Measurements from ENCODE around the gene ATP8B2. TPM values are rescaled to one million over a fixed set of nuclear protein-coding genes. Genes with fewer than 3 reads are reported as not detected.
"Not testable (repeated sequence)": the region's sequence is repeated elsewhere in the genome, so short reads cannot be mapped to it uniquely, and the experiment has no call there.

The ATP8B2 gene
- total RNA-seq, 6 donors from 2014 or later: 20.2 to 45.1 (median 37.4) TPM

DNA sequence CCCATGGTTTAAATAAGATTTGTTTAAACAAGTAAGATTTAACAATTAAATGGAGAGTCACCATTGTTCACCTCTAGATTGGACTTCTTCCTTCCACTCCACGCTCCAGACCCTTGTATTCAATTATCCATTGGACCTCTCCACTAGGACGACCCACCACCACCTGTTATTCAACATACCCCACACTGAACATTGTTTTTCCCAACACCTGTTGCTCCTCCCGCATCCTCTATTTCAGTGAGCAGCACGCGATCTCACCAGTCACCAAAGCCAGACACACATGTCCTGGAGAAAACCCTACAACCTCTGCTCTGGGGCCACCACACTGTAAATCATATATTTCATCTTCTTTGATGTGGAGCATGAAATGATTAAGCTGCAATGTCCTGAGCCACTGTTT lies 28.6 kb downstream of the ATP8B2 start:
- no peak for TF ChIP-seq POLR2AphosphoS5 (IDR thresholded peaks at IDR 0.05)
- no peak for TF ChIP-seq POLR2A (IDR thresholded peaks at IDR 0.05)
- TF ChIP-seq EP300 (IDR thresholded peaks at IDR 0.05): no peak
- TF ChIP-seq, protein P1, sequence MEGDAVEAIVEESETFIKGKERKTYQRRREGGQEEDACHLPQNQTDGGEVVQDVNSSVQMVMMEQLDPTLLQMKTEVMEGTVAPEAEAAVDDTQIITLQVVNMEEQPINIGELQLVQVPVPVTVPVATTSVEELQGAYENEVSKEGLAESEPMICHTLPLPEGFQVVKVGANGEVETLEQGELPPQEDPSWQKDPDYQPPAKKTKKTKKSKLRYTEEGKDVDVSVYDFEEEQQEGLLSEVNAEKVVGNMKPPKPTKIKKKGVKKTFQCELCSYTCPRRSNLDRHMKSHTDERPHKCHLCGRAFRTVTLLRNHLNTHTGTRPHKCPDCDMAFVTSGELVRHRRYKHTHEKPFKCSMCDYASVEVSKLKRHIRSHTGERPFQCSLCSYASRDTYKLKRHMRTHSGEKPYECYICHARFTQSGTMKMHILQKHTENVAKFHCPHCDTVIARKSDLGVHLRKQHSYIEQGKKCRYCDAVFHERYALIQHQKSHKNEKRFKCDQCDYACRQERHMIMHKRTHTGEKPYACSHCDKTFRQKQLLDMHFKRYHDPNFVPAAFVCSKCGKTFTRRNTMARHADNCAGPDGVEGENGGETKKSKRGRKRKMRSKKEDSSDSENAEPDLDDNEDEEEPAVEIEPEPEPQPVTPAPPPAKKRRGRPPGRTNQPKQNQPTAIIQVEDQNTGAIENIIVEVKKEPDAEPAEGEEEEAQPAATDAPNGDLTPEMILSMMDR (IDR thresholded peaks at IDR 0.05): no peak
- WGBS, 2 donors: 95 to 98% methylated on average over 5 of the region's 5 CpGs
- no peak for ATAC-seq (ENCODE audit: low FRiP score in 2 of 2)
- no peaks in the 10 kb centered on the region for H3K9me3 ChIP-seq
- DNase-seq: no peak
- H3K27me3 ChIP-seq: no peaks in the 10 kb centered on the region
- peaks cover 0 to 8% (median 2%) of the 10 kb centered on the region in 4 donors for H3K36me3 ChIP-seq
- no peak overlapping the region for H3K4me3 ChIP-seq
- H3K4me1 ChIP-seq: peaks cover 25 to 31% (median 29%) of the 10 kb centered on the region in 4 donors
- H3K27ac ChIP-seq: peak overlapping the region in 2 of 4 donors; percentile 67 to 84

DNA sequence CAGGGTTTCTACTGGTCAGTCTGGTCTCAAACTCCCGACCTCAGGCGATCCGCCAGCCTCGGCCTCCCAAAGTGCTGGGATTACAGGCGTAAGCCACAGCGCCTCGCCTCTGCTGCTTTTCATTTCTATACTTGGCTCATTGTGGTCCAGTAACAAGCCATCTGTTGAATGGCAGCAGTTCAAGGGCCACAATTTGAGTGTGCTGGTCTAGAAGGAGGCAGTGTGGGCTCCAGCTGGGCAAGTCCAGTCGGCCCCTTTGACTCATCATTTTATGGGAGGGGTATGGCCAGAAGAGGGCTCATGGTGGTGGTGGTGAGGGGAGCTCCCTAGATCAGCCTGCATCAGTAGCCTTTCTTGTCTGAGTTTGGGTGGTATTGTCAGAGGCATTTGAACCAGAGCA lies 33.2 kb downstream of the ATP8B2 start:
- no peak for ATAC-seq (ENCODE audit: low FRiP score in 2 of 2)
- H3K4me3 ChIP-seq: no peak overlapping the region
- no peaks in the 10 kb centered on the region for H3K9me3 ChIP-seq
- 96 to 99% methylated on average over 8 of the region's 8 CpGs for WGBS, 2 donors
- no peaks in the 10 kb centered on the region for H3K27me3 ChIP-seq
- no peak for DNase-seq
- H3K27ac ChIP-seq: no peak overlapping the region
- peaks cover 6 to 11% (median 9%) of the 10 kb centered on the region in 4 donors for H3K4me1 ChIP-seq
- H3K36me3 ChIP-seq: no peaks in the 10 kb centered on the region
- TF ChIP-seq EP300 (IDR thresholded peaks at IDR 0.05) (no peak), POLR2A (IDR thresholded peaks at IDR 0.05) (no peak), POLR2AphosphoS5 (IDR thresholded peaks at IDR 0.05) (no peak)
- TF ChIP-seq, protein P1 (IDR thresholded peaks at IDR 0.05): no peak

DNA sequence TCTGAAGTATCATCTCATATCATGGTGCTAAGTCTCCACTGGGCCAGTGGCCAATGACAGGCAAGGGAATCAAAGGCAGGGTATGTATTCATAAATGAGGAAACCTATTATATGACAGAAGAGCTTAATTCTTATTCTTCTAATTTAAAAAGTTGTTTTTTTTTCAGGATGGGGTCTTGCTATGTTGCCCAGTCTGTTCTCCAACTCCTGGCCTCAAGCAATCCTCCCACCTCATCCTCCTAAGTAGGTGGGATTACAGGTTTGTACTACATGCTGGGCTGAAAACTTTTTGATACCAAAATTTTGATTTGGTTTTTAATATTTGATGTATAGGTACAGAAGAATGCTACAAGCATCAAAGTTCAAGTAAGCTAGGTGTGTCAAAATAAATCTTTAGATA lies 35.0 kb downstream of the ATP8B2 start:
- no peaks in the 10 kb centered on the region for H3K27me3 ChIP-seq
- H3K4me1 ChIP-seq: no peaks in the 10 kb centered on the region
- TF ChIP-seq POLR2AphosphoS5 (IDR thresholded peaks at IDR 0.05): no peak
- TF ChIP-seq, protein P1 (IDR thresholded peaks at IDR 0.05): no peak
- no peak for TF ChIP-seq EP300 (IDR thresholded peaks at IDR 0.05)
- no peak for TF ChIP-seq POLR2A (IDR thresholded peaks at IDR 0.05)
- DNase-seq (no peak), ATAC-seq (ENCODE audit: low FRiP score in 2 of 2) (no peak)
- no peak overlapping the region for H3K27ac ChIP-seq
- H3K4me3 ChIP-seq: no peak overlapping the region
- no peaks in the 10 kb centered on the region for H3K36me3 ChIP-seq
- no peaks in the 10 kb centered on the region for H3K9me3 ChIP-seq

DNA sequence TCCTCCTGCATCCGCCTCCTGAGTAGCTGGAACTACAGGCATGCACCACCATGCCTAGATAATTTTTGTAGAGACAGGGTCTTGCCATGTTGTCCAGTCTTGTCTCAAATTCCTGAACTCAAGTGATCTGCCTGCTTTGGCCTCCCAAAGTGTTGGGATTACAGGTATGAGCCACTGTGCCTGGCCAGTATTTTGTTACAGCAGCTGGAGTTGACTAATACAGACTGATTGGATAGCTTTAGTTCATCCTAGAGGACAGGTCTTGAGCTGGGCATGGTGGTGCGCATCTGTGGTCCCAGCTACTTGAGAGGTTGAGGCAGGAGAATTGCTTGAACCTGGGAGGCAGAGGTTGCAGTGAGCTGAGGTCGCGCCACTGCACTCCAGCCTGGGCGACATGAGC lies 35.6 kb downstream of the ATP8B2 start:
- WGBS, 2 donors: 92 to 95% methylated on average over 5 of the region's 5 CpGs
- ATAC-seq (ENCODE audit: low FRiP score in 2 of 2); H3K36me3 ChIP-seq; H3K4me3 ChIP-seq; H3K4me1 ChIP-seq; H3K9me3 ChIP-seq; H3K27ac ChIP-seq; DNase-seq; H3K27me3 ChIP-seq: not testable (repeated sequence)

DNA sequence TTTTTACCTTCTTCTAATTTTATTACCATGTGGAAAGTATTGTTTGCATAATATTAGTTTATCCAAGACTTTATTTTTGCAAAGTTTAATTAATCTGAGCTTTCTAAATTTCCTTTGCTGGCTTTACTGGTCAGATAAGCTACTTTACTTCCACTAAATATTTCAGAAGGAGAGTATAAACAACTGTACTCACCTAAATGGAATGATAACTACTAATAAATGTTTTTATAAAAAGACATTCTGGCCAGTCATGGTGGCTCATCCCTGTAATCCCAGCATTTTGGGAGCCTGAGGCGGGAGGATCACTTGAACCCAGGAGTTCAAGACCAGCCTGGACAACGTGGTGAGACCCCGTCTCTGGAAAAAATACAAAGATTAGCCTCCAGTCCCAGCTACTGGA lies 36.0 kb downstream of the ATP8B2 start:
- DNase-seq (no peak), ATAC-seq (ENCODE audit: low FRiP score in 2 of 2) (no peak)
- Histone ChIP-seq H3K4me1 (no peaks in the 10 kb centered on the region), H3K27ac (no peak overlapping the region), H3K4me3 (no peak overlapping the region), H3K9me3 (no peaks in the 10 kb centered on the region), H3K27me3 (no peaks in the 10 kb centered on the region), H3K36me3 (no peaks in the 10 kb centered on the region)
- TF ChIP-seq, protein P1 (IDR thresholded peaks at IDR 0.05): no peak
- no peak for TF ChIP-seq POLR2A (IDR thresholded peaks at IDR 0.05)
- no peak for TF ChIP-seq EP300 (IDR thresholded peaks at IDR 0.05)
- 70 to 78% methylated on average over 3 of the region's 3 CpGs for WGBS, 2 donors

All from upper lobe of left lung (tissue), 6 donors.